GM18505 (cell line): Measurements from ENCODE around the gene MACF1.
"Not testable (repeated sequence)": the region's sequence is repeated elsewhere in the genome, so short reads cannot be mapped to it uniquely, and the experiment has no call there.

ENCODE experiments used
- ATAC-seq: cut with Tn5 transposase; IDR thresholded peaks from one replicate; pipeline ENCODE4 v1.9.1; 2021; ENCODE audit not compliant: unreplicated experiment
- POLR2A ChIP-seq: IDR thresholded peaks from 4 replicates; pipeline ENCODE4 v1.6.1; 2011; ENCODE audit warnings: borderline replicate concordance; ENCODE audit not compliant: insufficient read depth, insufficient read length; ENCODE audit errors: extremely low read depth

Gene MACF1

GRCh38 chr1:39189592-39190041 is 14.9 kb upstream of the MACF1 start:
- no peak for ATAC-seq

DNA sequence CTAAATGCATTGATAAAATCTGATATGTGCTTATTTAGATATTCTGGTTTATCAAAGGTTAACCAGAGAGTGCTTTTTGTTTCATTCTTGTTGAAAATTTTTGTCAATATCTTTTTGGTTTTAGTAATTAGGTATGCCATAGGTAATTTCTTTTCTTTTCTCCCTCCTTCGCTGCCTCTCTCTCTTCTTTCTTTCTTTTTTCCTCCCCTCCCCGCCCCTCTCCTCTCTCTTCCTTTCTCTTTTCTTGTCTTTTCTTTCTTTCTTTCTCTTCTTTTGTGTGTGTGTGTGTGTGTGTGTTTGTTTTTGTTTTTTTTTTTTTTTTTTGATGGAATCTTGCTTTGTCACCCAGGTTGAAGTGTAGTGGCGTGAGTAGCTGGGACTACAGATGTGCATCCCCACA is 14.4 kb upstream of the MACF1 start:
- TF ChIP-seq POLR2A = no peak
- ATAC-seq = no peak

More at GRCh38 chr1:39189592-39190041, 14.9 kb upstream of the MACF1 start:
- TF ChIP-seq POLR2A = no peak

DNA sequence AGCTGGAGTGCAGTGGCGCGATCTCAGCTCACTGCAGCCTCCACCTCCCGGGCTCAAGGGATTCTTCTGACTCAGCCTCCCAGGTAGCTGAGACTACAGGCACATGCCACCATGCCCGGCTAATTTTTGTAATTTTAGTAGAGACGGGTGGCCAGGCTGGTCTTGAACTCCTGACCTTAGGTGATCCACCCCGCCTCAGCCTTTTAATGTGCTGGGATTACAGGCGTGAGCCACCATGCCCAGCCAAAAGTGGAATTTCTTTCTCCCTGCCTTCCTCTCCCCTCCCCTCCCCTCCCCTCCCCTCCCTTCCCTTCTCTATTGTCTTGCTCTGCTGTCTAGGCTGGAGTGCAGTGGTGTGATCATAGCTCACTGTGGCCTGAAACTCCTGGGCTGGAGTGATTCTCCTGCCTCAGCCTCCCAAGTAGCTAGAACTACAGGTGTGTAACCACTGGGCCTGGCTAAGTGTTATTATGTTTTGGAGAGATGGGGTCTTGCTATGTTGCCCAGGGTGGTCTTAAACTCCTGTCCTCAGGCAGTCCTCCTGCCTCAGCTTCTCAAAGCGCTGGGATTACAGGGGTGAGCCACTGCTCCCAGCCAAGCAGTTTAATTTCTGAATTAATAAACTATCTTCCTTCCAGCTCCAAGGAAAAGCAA is 10.0 kb upstream of the MACF1 start:
- no peak for ATAC-seq
- no peak for TF ChIP-seq POLR2A

DNA sequence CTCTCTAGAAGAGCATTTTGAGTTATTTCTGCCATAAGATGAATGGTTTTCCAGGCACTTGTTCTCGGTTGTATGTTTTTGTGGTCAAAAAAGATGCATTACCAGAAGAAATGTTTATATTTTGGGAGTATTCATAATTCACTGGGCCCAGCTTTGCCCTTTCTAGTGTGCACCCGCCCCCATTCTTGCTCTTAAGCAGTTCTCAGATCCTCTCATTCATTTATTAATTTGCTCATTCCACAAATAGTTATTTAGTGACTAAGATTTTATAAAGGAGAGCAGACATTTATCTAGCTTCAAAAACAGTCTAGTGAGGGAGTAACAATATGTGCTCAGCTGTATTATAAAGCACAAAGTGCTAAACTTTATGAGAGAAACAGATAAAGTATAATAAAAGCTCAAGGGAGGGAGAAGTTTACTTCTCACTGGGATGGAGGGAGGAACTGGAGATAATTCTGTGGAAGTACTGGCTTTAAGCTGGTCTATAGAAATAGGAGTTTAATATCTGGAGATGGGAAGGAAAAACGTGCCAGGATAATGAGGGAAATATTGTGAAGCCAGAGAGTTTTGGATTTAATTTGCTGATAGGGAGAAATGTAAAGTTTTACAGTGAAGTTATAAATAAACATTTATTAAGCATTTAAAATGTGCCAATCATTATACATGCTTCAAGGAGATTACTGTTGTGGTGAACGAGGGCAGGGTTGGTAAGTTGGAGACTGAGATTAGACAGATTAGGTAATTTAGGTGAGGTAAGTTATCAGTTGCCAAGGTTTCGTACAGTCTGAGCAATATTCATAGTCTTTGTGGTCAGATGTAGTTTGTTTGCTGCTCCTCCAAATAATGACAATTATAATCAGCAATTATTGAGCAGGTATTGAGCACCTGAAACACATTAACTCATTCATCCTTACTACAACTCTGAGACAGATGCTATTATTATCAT is 9.1 kb upstream of the MACF1 start:
- no peak for ATAC-seq
- TF ChIP-seq POLR2A = no peak

- no peak for ATAC-seq
- TF ChIP-seq POLR2A = no peak
Observed at GRCh38 chr1:39196244-39197215, 8.0 kb upstream of the MACF1 start.

DNA sequence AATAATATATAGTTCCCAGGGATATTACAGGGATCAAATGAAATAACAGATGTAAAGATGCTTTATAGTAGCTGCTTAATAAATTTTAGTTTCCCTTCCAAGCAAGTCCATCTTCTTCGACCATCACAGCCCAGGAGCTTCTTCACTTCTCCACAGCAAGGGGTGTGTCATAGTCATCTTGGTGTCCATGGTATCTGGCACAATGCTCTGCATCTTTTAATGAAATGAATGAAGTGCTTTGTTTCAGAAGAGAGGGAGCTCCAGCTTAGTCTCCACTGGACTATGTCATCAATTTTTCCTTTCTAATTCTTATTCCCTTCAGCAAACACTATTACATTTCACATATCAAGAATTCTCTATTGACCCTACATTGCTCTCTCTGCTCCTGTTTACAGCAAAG is 4.9 kb upstream of the MACF1 start:
- ATAC-seq = no peak
- no peak for TF ChIP-seq POLR2A

- no peak for ATAC-seq
- TF ChIP-seq POLR2A = no peak
Observed at GRCh38 chr1:39205102-39205780, 746 bp downstream of the MACF1 start.

- ATAC-seq = no peak
- no peak for TF ChIP-seq POLR2A
Observed at GRCh38 chr1:39205781-39206464, 1.4 kb downstream of the MACF1 start.

GRCh38 chr1:39208360-39208759 is 3.9 kb downstream of the MACF1 start:
- ATAC-seq = not testable (repeated sequence)

GRCh38 chr1:39210649-39211048 is 6.2 kb downstream of the MACF1 start:
- ATAC-seq = no peak
- no peak for TF ChIP-seq POLR2A

DNA sequence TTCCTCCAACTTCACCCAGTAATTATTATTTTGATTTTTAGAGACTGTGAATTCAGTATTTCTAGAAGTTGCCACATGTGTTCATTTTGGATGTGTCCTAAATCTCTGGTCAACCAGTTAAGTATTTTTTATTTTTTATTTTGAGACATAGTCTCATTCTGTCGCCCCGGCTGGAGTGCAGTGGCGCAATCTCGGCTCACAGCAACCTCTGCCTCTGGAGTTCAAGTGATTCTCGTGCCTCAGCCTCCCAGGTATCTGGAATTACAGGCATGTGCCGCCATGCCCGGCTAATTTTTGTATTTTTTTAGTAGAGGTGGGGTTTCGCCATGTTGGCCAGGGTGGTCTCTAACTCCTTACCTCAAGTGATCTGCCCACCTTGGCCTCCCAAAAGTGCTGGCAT is 8.0 kb downstream of the MACF1 start:
- no peak for TF ChIP-seq POLR2A
- no peak for ATAC-seq

DNA sequence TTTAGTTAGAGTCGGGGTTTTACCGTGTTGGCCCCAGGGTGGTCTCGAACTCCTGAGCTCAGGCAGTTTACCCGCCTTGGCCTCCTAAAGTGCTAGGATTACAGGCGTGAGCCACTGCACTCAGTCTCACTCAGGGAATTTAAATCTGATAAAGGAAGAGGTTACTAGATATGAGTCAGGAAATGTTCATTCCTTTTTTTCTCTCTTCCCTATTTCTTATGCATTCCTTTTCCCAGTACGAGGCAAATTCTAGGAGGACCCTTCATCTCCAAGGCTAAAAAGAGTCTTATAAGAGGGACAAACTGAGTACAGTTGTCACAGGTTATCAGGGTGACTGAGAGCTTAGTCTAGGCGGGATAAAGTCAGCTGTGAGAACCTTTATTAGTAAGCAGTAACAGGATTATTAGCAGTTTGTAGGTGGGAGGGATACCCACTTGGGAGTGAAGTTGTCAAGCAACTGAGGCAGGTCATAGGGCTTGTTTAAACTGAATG is 9.1 kb downstream of the MACF1 start:
- no peak for ATAC-seq
- no peak for TF ChIP-seq POLR2A

- no peak for TF ChIP-seq POLR2A
- no peak for ATAC-seq
Observed at GRCh38 chr1:39214021-39214713, 9.7 kb downstream of the MACF1 start.
